Astrocyte (in vitro differentiated cells and primary cell): ENCODE data around the gene GLIPR1. TPM values are rescaled to one million over a fixed set of nuclear protein-coding genes. Genes with fewer than 3 reads are reported as not detected.

Experiments used
- DNase-seq: peaks from one replicate; pipeline ENCODE4 v3.0.0-alpha.2; 2010; ENCODE audit warnings: low read depth
- FAIRE-seq: peaks from 2 replicates; lab custom pipeline; 2011; peaks lifted over from hg19 to GRCh38; lab: Jason Lieb, UNC
- H2AFZ ChIP-seq: 2 replicates; pipeline ENCODE4 v1.6.0; 2012; ENCODE audit warnings: low read depth, low read length, inconsistent platforms
- H3K27ac ChIP-seq: 2 replicates; pipeline ENCODE4 v1.5.1; 2011; ENCODE audit warnings: low read depth, low read length, inconsistent platforms
- H3K27me3 ChIP-seq: 2 replicates; pipeline ENCODE4 v1.6.0; 2011; ENCODE audit warnings: low read length, inconsistent platforms; ENCODE audit not compliant: insufficient read depth
- H3K36me3 ChIP-seq: 2 replicates; pipeline ENCODE4 v1.5.1; 2011; ENCODE audit warnings: low read length, inconsistent platforms; ENCODE audit not compliant: insufficient read depth
- H3K4me1 ChIP-seq: 2 replicates; pipeline ENCODE4 v1.5.1; 2011; ENCODE audit warnings: low read length, inconsistent platforms; ENCODE audit not compliant: insufficient read depth
- H3K4me2 ChIP-seq: 2 replicates; pipeline ENCODE4 v1.6.0; 2012; ENCODE audit warnings: low read length, inconsistent platforms
- H3K4me3 ChIP-seq: 2 replicates; pipeline ENCODE4 v1.5.1; 2011; ENCODE audit warnings: low read depth, mild to moderate bottlenecking, low read length, inconsistent platforms; ENCODE audit not compliant: insufficient read depth
- H3K79me2 ChIP-seq: 2 replicates; pipeline ENCODE4 v1.6.0; 2012; ENCODE audit warnings: mild to moderate bottlenecking, low read length, inconsistent platforms; ENCODE audit not compliant: insufficient read depth
- H3K9ac ChIP-seq: 2 replicates; pipeline ENCODE4 v1.6.0; 2012; ENCODE audit warnings: mild to moderate bottlenecking, low read length, inconsistent platforms
- H3K9me3 ChIP-seq: 2 replicates; pipeline ENCODE4 v1.5.1; 2012; ENCODE audit warnings: low read depth, mild to moderate bottlenecking, low read length, inconsistent platforms; ENCODE audit not compliant: insufficient read depth
- H4K20me1 ChIP-seq: 2 replicates; pipeline ENCODE4 v1.6.0; 2012; ENCODE audit warnings: low read length, inconsistent platforms; ENCODE audit not compliant: insufficient read depth
- H3K27ac Mint-ChIP-seq: one replicate; pipeline ENCODE4 v1.8.0; 2021; ENCODE audit warnings: mild to moderate bottlenecking, mixed read lengths; ENCODE audit not compliant: unreplicated experiment
- H3K27me3 Mint-ChIP-seq: one replicate; pipeline ENCODE4 v1.8.0; 2021; ENCODE audit warnings: low read depth, mixed read lengths; ENCODE audit not compliant: unreplicated experiment
- H3K36me3 Mint-ChIP-seq: one replicate; pipeline ENCODE4 v1.8.0; 2021; ENCODE audit warnings: low read depth, mixed read lengths; ENCODE audit not compliant: unreplicated experiment
- H3K4me1 Mint-ChIP-seq: one replicate; pipeline ENCODE4 v1.8.0; 2021; ENCODE audit warnings: low read depth, mixed read lengths; ENCODE audit not compliant: unreplicated experiment
- H3K4me3 Mint-ChIP-seq: one replicate; pipeline ENCODE4 v1.8.0; 2021; ENCODE audit warnings: mild to moderate bottlenecking, moderate library complexity, mixed read lengths; ENCODE audit not compliant: unreplicated experiment
- H3K9me3 Mint-ChIP-seq: one replicate; pipeline ENCODE4 v1.8.0; 2021; ENCODE audit warnings: mild to moderate bottlenecking, mixed read lengths; ENCODE audit not compliant: unreplicated experiment
- EZH2 ChIP-seq: IDR thresholded peaks from 2 replicates; pipeline ENCODE4 v1.6.1; 2012; ENCODE audit warnings: mild to moderate bottlenecking, low read length, inconsistent platforms; ENCODE audit not compliant: insufficient read depth
- total RNA-seq: library from RNA; stranded (reverse); gene quantifications from 2 replicates; pipeline ENCODE4 v1.2.1, GENCODE V29; 2021
- TF ChIP-seq, protein P1 (sequence below): IDR thresholded peaks from 2 replicates; pipeline ENCODE4 v1.5.1; 2011; ENCODE audit warnings: low read depth, mild to moderate bottlenecking, inconsistent platforms, low read length, moderate library complexity; ENCODE audit not compliant: insufficient read depth

The GLIPR1 gene
- total RNA-seq, 1 donor from 2014 or later = 232 TPM

DNA sequence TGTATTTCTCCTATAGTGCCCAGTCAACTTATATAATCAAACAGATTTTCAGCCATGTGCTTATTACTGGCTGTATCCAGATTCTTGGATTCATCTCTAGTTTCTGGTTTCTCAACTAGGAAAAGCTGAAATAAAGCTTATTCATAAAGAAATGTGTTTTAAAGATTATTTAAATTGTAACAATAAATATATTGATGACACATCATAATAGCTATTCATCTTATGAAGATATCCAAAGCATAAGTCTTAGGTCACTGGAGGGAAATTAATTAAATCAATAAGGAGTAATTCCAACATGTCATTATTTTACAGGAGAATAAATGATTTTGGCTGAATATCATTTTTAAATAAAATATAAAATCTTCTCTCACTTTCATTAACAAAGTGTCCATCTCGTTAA, 63.0 kb downstream of the GLIPR1 start:
- no peak overlapping the region for H3K4me2 ChIP-seq
- no peak overlapping the region for H3K9ac ChIP-seq
- H3K27ac Mint-ChIP-seq = no peak overlapping the region
- FAIRE-seq = no peak
- H3K4me3 ChIP-seq = no peak overlapping the region
- H3K36me3 Mint-ChIP-seq = no peaks in the 10 kb centered on the region
- no peaks in the 10 kb centered on the region for H3K9me3 Mint-ChIP-seq
- H3K9me3 ChIP-seq = no peaks in the 10 kb centered on the region
- TF ChIP-seq, protein P1, sequence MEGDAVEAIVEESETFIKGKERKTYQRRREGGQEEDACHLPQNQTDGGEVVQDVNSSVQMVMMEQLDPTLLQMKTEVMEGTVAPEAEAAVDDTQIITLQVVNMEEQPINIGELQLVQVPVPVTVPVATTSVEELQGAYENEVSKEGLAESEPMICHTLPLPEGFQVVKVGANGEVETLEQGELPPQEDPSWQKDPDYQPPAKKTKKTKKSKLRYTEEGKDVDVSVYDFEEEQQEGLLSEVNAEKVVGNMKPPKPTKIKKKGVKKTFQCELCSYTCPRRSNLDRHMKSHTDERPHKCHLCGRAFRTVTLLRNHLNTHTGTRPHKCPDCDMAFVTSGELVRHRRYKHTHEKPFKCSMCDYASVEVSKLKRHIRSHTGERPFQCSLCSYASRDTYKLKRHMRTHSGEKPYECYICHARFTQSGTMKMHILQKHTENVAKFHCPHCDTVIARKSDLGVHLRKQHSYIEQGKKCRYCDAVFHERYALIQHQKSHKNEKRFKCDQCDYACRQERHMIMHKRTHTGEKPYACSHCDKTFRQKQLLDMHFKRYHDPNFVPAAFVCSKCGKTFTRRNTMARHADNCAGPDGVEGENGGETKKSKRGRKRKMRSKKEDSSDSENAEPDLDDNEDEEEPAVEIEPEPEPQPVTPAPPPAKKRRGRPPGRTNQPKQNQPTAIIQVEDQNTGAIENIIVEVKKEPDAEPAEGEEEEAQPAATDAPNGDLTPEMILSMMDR = no peak
- TF ChIP-seq EZH2 = no peak
- no peaks in the 10 kb centered on the region for H3K27me3 ChIP-seq
- H3K79me2 ChIP-seq = no peaks in the 10 kb centered on the region
- no peak overlapping the region for H3K27ac ChIP-seq
- H3K27me3 Mint-ChIP-seq = no peaks in the 10 kb centered on the region
- H4K20me1 ChIP-seq = no peaks in the 10 kb centered on the region
- no peaks in the 10 kb centered on the region for H3K36me3 ChIP-seq
- no peak overlapping the region for H2AFZ ChIP-seq
- H3K4me1 ChIP-seq = no peaks in the 10 kb centered on the region
- no peak overlapping the region for H3K4me3 Mint-ChIP-seq
- no peak for DNase-seq
- H3K4me1 Mint-ChIP-seq = no peaks in the 10 kb centered on the region

DNA sequence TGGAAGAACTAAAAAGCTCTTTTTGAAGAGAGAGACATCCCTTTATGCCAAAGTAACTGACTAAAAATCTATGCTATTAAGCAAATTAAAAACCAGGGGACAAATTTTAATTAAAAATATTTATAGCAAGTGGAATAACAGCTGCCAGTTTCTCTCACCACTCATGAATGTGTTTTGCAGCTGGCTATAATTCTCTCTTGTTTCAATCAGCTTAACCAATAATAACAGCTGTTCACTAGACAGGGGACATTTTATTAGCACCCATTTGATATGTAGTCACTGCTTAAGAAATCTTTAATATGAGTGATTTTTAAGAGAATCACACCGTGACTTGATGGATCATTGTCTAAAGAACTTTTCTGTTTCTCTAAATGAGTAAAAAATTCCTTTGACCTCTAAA, 65.1 kb downstream of the GLIPR1 start:
- H4K20me1 ChIP-seq = no peaks in the 10 kb centered on the region
- H3K79me2 ChIP-seq = no peaks in the 10 kb centered on the region
- no peaks in the 10 kb centered on the region for H3K9me3 ChIP-seq
- H3K4me2 ChIP-seq = no peak overlapping the region
- H3K27me3 Mint-ChIP-seq = no peaks in the 10 kb centered on the region
- no peaks in the 10 kb centered on the region for H3K36me3 ChIP-seq
- H3K4me1 Mint-ChIP-seq = no peaks in the 10 kb centered on the region
- no peaks in the 10 kb centered on the region for H3K9me3 Mint-ChIP-seq
- no peak overlapping the region for H3K4me3 ChIP-seq
- no peak overlapping the region for H3K27ac ChIP-seq
- FAIRE-seq = no peak
- no peaks in the 10 kb centered on the region for H3K4me1 ChIP-seq
- TF ChIP-seq, protein P1 = no peak
- TF ChIP-seq EZH2 = no peak
- no peak overlapping the region for H3K27ac Mint-ChIP-seq
- H3K4me3 Mint-ChIP-seq = no peak overlapping the region
- H3K27me3 ChIP-seq = no peaks in the 10 kb centered on the region
- H3K36me3 Mint-ChIP-seq = no peaks in the 10 kb centered on the region
- DNase-seq = no peak
- H3K9ac ChIP-seq = no peak overlapping the region
- H2AFZ ChIP-seq = no peak overlapping the region

DNA sequence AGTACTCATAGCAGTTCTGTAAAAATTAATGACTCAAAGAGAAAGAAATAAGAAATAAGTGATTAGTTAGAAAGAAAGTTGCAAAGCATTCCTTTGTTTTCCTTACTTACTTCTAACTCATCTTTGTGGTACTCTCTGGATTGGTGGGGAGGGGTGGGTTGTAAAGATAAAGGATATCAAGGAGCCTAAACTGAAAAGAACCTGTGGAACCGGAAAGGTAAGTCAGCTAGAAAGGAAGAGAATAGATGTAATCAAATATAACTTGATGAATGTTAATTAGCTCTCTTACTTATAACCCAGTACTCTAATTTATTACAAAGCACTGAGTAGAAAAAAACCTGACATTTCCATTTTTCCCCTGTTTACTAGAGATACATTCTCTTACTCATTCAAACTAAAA, 68.3 kb downstream of the GLIPR1 start:
- H3K9me3 Mint-ChIP-seq = no peaks in the 10 kb centered on the region
- TF ChIP-seq, protein P1 = no peak
- no peak for TF ChIP-seq EZH2
- Histone ChIP-seq H4K20me1 (no peaks in the 10 kb centered on the region), H2AFZ (no peak overlapping the region), H3K4me3 (no peak overlapping the region), H3K4me1 (peaks cover 8% of the 10 kb centered on the region), H3K4me2 (no peak overlapping the region), H3K27me3 (no peaks in the 10 kb centered on the region), H3K79me2 (no peaks in the 10 kb centered on the region), H3K36me3 (no peaks in the 10 kb centered on the region), H3K27ac (no peak overlapping the region), H3K9ac (no peak overlapping the region), H3K9me3 (no peaks in the 10 kb centered on the region)
- no peak for FAIRE-seq
- H3K4me1 Mint-ChIP-seq = peaks cover 12% of the 10 kb centered on the region
- no peak overlapping the region for H3K4me3 Mint-ChIP-seq
- no peak overlapping the region for H3K27ac Mint-ChIP-seq
- no peak for DNase-seq
- no peaks in the 10 kb centered on the region for H3K27me3 Mint-ChIP-seq
- no peaks in the 10 kb centered on the region for H3K36me3 Mint-ChIP-seq
